HG03442 (cell line): ENCODE data around the gene MYH16.
"Not testable (repeated sequence)": the region's sequence is repeated elsewhere in the genome, so short reads cannot be mapped to it uniquely, and the experiment has no call there.

Source experiments
- ATAC-seq: cut with Tn5 transposase; IDR thresholded peaks from one replicate; pipeline ENCODE4 v1.9.1; 2021; ENCODE audit warnings: mild to moderate bottlenecking, moderate library complexity; ENCODE audit not compliant: unreplicated experiment

The MYH16 gene

DNA sequence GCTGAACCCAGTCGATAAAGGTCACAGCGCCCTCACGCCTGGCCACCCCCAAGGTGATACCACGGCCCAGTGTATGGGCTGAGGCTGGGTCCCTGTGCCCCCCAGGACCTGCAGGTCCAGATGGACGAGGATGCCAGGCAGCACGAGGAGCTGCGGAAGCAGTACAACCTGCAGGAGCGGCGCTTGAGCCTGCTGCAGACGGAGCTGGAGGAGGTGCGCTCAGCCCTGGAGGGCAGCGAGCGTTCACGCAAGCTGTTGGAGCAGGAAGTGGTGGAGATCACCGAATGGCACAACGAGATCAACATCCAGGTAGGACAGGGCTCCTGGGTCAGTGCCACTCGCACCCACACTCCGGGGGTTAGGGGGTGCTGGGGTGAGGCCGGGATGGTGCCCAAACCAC is 28.9 kb downstream of the MYH16 start:
- ATAC-seq = no peak

DNA sequence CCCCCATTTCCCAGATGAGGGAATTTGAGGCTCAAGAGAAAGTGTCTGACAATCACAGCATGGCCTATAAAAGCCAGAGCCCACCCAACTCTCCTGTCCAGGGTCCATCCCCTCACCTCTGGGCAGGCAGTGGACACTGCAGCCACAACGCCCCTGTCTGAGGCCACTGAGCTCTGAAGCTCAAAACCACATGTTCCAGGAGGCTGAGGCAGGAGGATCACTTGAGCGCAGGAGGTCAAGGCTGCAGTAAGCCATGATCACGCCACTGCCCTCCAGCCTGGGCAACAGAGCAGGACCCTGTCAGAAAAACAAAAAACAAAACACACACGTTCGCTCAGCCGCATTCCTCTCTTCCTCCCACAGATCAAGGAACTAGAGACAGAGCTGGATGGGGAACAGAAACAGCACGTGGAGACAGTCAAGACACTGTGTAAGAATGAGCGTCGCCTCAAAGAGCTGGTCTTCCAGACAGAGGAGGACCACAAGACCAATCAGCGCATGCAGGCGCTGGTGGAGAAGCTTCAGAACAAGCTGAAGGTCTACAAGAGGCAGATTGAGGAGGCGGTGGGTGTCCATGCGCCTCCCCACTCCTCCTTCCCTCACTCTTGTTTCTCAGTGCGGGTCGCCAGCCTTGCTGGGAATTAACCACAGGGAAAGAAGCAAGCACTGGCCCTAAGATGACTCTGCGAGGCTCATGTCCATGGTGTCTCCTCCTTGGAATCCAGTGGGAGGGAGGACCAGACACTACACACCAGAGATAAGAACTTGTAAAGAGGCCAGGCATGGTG is 33.0 kb downstream of the MYH16 start:
- ATAC-seq = no peak

DNA sequence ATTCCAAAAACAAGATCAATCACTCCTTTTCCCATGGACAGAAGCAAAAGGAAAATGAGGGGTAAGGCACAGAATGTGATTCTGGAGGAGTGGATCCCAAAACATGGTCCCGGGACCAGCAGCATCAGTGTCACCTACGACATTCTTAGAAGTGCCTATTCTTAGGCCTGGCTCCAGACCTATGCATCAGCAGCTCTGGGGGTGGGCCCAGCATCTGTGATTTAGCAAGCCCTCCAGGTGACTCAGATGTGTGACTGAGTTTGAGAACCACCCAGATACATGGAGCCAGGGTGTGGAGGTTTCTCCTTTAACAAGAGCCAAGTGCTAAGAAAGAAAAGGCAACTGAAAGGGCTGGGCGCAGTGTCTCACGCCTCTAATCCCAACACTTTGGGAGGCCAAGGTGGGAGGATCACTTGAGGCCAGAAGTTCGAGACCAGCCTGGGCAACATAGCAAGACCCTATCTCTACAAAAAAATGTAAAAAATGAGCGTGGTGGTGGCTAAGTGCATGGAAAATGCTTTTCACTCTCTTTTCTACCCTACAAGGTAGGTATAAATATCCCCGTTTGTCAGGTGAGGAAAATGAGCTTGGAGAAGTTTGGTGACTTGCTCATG is 35.9 kb downstream of the MYH16 start:
- no peak for ATAC-seq

DNA sequence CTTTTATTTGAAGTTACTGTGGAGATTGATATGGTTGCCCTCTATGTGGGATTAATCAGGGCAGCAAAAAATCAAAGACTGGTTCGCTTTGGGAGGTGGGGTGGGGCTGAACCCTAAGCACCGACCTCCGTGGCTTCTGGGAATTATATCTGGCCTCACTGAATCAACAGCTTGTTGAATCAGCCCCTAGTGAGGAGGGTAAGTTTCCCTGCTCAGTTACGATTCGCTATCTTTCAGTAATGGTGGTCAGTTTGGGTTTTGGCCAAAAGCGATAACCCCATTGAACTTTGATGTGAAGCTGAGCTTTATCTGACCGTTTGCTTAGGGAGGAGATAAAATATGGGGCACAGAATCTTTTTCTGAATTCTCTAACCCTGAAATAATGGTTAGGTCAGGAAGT is 36.5 kb downstream of the MYH16 start:
- ATAC-seq = no peak

DNA sequence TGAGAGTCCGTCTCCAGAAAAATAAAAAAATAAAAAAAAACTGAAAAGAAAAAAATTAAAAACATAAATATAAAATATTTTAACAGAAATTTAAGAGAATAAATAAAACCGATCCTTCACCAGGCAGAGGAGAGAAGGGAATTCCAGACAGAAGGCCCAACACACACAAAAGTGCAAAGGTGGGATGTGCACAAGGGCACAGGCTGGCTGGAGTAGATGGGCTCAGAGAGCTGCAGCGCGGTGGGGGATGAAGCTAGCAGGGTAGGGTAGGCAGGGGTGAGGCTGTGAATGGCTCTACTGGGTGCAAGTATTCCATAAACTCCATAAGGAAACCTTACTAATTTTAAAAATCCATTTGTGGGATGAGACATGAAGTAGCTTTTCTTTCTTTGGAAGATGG is 37.4 kb downstream of the MYH16 start:
- no peak for ATAC-seq

DNA sequence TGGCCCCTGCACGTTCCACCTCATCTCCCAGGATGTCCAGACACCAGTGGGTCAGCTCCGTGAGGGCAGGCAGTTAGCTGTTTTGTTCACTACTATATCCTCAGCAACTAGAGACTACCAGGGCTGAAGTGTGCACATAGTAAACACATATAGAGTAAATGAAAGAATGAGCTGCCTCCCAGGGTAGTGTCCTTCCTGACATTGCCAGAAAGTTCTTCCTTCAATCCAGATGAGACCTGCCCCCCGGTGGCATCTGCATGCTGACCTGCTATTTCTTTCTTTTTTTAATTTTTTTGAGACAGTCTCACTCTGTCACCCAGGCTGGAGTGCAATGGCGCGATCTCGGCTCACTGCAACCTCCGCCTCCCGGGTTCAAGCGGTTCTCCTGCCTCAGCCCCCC is 39.1 kb downstream of the MYH16 start:
- ATAC-seq = no peak

DNA sequence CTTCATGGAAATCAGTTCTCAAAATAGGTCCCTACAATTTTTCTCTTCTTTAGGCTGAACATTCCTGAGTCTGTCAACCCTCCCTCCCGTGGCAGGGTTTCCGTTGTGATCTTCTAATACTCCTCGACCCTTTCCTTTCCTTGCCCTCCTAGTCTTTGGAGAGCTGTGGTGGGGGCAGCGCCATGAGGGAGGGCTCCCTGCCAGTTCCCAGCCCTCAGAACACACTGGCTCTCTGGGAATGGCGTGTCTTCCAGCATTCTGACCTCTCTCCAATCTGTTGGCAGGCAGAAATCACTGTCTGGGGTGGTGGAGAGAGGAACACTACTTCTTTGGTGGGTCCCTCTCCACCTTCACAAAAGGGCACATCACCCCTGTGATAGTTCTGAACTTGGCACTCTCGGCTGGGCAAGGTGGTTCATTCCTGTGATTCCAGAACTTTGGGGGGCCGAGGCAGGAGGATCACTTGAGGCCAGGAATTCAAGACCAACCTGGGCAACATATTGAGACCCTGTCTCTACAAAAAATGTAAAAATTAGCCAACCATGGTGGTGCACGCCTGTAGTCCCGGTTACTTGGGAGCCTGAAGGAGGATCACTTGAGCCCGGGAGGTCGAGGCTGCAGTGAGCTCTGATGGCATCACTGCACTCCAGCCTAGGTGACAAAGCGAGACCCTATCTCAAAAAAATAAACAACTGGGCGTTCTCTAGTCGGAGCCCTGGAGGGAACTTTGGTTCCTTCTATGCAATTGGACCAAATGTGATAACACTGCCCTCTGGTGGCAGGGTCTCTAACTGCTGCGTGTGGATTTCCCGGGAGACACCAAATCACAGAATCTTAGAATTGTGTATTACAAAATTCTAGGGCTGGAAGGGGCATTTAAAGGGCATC is 39.9 kb downstream of the MYH16 start:
- no peak for ATAC-seq

DNA sequence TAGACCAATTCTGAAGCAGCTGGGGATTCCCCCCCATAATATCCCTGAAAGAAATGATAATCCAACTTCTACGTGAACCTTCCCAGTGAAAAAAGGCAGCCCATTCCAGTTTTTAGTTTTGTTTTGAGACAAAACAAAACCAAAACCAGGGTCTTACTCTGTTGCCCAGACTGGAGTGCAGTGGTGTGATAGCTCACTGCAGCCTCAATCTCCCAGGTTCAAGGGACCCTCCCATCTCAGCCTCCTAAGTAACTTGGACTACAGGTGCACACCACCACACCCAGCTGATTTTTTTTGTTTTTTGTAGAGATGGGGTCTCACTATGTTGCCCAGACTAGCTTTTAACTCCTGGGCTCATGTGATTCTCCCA is 40.5 kb downstream of the MYH16 start:
- no peak for ATAC-seq

DNA sequence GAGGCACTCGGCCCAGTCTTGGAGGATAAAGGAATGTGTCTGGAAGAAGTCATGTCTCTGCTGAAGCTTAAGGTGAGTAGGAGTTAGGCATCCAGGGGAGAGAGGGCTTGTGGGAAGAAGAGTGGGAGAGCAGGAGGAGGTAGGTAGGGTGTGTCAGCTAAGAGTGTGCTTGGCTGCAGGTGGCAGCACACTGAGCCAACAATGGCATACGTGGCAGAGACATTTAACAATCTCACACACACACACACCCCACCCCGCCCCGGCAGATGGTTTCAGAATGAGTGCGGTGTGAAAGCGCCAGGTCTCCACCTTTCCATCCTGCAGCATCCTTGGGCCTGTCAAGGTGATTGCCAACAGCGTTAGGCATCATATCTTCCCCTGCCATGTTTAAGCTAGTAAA is 41.9 kb downstream of the MYH16 start:
- no peak for ATAC-seq

DNA sequence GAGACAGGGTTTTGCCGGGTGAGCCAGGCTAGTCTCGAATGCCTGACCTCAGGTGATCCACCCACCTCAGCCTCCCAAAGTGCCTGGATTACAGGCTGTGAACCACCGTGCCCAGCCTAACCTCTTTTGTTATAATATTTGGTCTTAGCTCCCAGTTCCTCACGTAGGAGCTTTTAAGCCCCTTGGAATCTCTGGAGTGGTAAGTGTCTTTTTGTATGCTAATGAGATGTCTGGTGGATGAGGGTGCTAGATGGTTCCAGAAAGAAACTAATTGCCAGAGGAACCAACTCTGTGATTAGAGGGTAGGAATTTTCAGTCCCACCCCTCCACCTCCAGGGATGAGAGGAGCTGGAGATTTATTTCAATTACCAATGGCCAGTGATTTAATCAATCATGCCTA is 47.7 kb downstream of the MYH16 start:
- no peak for ATAC-seq

DNA sequence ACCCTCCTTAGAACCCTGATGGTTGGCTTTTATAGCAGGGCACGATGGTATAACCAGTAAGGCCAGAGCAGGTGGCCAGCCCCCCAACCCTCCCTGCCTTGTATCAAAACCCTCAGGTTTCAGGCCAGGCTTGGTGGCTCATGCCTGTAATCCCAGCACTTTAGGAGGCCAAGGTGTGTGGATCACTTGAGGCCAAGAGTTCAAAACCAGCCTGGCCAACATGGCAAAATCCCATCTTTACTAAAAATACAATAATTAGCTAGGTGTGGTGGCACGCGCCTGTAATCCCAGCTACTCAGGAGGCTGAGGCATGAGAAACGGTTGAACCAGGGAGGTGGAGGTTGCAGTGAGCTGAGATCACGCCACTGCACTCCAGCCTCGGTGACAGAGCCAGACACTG is 50.0 kb downstream of the MYH16 start:
- not testable (repeated sequence) for ATAC-seq

DNA sequence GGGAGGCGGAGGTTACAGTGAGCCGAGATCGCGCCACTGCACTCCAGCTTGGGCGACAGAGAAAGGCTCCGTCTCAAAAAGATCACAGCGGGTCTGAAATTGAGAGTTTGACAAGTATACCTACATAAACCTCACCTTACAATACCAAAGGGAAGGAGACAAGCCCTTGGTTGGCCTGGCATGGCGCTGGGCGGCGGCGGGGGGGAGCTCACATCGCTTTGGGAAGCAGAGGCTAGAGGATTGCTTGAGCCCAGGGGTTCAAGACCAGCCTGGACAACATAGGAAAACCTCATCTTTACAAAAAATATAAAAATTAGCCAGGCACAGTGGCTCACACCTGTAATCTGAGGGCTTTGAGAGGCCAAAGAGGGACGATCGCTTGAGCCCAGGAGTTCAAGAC is 51.9 kb downstream of the MYH16 start:
- no peak for ATAC-seq

DNA sequence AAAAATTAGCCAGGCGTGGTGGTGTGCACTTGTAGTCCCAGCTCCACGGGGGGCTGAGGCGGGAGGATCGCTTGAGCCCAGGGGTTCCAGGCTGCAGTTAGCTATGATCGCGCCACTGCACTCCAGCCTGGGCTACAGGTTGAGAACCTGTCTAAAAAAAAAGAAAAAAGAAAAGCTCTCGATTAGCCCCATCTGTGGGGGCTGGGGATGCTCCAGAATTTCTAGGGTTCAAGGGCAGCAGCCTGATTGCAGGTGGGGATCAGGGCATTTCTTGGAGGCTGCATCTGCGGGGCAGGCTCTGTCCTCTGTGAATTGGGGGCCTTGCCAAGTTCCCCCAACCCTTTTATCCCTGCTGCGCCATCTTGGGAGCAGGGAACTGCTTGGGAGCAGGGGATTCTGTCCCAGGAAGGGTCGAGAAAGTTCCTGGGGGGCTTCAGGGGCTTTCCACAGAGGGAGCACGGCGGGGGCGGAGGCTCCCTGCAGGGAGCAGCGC is 52.4 kb downstream of the MYH16 start:
- no peak for ATAC-seq

DNA sequence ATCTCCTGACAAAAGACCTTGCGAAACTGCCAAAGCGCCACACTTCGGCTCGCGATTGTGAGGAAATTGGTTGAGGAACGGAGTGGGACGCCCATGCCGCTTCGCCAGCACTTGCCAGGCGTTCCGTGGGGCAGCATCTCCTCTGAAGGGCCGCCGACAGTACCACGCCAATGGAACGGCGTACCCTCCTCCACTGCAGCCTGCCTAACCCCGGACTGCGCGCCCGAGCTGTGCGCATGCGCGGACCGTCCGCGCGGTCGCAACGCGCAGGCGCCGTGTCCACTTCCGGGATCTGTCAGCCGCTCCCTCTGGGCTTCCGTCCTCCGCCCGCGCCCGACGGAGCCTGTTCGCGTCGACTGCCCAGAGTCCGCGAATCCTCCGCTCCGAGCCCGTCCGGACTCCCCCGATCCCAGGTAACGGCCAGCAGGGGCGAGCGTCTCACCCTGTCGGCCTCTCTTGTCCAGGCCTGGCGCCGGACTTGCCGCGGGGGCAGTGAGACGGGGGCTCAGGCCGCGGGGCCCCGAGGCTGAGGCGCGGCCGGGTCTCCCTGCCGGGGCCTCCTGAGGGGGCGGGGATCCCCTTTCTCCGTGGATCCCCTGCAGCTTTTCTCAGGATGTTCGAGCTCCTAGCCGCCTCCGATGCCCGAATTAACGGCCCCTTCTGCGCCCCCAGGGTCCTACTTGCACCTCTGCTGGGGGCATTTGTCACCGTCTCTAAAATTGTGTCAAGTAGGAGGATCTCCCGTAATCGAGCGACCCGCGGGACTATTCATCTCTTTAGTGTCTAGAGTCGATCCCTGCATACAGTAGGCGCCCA is 53.2 kb downstream of the MYH16 start, which contains the start of gene ARPC1A:
Gene ARPC1A (plus strand): TSS at position 307 of the 816 bp plus-strand sequence. CDS start 7,456 bp downstream, outside the sequence.
- ATAC-seq = peak; percentile 87

DNA sequence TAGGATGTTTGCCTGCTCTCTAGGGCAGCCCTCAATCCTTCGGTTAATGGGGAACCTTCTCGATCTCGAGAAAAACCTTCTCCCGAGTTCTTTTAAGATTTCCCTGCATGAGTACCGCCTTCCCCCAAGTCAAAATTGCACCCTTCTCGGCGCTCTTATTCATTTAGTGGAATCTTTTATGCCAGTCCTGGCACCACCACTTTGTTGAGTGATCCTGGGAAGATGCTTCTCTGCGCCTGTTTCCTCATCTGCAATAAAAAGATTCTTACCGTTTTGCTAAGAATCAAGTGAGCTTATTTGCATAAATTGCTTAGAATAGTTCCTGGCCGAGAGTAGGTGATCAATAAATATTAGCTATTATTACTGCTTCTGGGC is 53.8 kb downstream of the MYH16 start:
- no peak for ATAC-seq

DNA sequence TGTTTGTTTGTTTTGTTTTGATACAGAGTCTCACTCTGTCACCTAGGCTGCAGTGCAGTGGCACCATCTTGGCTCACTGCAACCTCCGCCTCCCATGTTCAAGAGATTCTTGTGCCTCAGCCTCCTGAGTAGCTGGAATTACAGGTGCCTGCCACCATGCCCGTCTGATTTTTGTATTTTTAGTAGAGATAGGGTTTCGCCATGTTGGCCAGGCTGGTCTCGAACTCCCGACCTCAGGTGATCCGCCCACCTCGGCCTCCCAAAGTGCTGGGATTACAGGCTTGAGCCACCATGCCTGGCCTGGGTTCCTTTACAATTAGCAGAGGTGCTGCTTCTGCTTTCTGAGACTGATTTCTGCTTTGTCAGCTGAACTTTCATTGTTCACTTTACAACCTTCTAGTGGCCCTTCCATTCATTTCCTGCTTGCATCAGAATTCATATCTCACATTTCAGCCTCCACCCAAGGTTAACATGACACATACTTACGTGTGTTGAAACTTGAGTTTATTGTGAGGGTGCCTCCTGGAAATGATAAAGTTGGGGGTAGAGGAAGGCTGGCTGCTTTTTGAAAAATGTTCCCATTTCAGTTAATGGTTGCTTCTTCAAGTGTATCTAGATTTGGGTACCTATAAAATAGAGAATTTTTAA is 57.8 kb downstream of the MYH16 start:
- not testable (repeated sequence) for ATAC-seq

DNA sequence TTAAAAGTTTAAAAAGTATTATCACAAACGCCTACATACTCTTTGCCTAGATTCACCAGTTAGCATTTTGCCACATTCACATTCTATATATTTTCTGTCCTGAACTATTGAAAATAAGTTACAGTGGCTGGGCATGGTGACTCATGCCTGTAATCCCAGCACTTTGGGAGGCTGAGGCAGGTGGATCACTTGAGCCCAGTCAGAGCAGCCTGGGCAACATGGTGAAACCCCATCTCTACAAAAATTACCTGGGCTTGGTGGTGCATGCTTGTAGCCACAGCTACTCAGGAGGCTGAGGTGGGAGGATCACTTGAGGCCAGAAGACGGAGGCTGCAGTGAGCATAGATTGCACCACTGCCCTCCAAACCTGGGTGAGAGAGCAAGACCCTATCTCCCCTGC is 58.4 kb downstream of the MYH16 start:
- no peak for ATAC-seq

DNA sequence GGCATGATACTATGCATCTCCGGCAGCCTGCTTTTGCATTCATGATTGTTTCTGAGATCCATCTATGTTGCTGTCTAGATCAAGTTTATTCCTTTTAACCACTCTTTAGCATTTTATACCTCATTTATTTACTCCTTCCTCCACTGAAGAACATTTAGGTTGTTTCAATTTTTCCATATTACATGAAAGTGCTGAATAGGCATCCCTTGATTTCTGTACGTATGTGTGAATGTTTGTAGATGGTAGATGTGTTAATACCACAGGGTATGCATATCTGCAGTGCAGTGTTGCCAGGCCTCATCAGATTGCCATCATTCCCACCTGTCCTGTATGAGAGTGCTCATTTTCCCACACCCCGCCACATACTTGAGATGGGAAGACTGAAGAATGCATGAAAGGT is 67.0 kb downstream of the MYH16 start:
- no peak for ATAC-seq

DNA sequence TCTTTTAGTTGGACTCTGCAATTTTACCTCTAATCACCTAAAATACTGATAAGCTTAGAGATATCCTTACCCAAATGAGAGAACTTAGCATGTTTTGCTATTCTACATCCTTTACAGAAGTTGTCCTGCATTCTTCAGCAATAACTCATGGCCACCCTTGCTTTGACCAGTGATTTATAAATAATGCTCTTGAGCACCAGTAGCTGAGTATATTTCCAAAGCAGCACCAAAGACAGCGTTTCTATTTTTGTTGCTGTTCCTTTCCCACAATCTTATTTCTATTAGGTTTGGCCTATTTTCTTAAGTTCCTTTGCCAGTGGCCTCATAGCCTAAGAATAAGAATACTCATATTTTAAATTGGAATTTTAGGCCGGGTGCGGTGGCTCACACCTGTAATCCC is 68.0 kb downstream of the MYH16 start:
- ATAC-seq = no peak

DNA sequence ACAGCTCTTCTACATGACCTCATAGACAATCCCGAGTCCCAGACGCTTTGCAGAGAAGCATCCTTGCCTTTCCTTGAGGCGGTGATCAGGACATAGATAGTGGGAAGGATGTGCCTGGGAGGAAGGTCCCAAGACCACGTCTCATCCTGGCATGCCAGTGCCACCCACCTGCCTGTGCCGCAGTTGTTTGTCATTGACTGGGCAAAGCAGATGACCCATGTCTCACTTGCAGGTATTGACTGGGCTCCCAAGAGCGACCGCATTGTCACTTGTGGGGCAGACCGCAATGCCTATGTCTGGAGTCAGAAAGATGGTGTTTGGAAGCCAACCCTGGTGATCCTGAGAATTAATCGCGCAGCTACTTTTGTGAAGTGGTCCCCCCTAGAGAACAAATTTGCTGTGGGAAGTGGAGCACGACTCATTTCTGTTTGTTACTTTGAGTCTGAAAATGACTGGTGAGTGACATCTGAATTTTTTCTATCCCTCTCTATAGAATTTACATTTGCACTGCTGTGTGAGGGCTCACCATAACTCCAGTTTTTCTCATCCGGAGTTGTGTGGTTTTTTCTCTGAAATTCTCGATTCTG is 71.5 kb downstream of the MYH16 start:
- ATAC-seq = no peak
